ENCODE measurements around the gene SHTN1.

The SHTN1 gene

GRCh38 chr10:117005026-117005526, at the start of gene SHTN1:
Gene SHTN1, minus strand, starts transcription at chr10:117005187. Its CDS starts 108 bp downstream, at chr10:117005079.
- peak; percentile 19 for DNase-seq

- no peak for DNase-seq
Measured at GRCh38 chr10:117053482-117053881, 48.5 kb upstream of the SHTN1 start.

- DNase-seq: no peak
Measured at GRCh38 chr10:117047947-117048346, 43.0 kb upstream of the SHTN1 start.

GRCh38 chr10:117016266-117016665, 11.3 kb upstream of the SHTN1 start:
- DNase-seq: no peak

GRCh38 chr10:117014835-117015234, 9.8 kb upstream of the SHTN1 start:
- no peak for DNase-seq

- DNase-seq: peak; percentile 9
Measured at GRCh38 chr10:117007080-117007479, 2.1 kb upstream of the SHTN1 start.

- no peak for DNase-seq
Measured at GRCh38 chr10:117005527-117006055, 604 bp upstream of the SHTN1 start.

GRCh38 chr10:117004227-117005025, 561 bp downstream of the SHTN1 start:
- peak; percentile 9 for DNase-seq

- no peak for DNase-seq
Measured at GRCh38 chr10:117003336-117003735, 1.7 kb downstream of the SHTN1 start.

- no peak for DNase-seq
Measured at GRCh38 chr10:117002206-117002605, 2.8 kb downstream of the SHTN1 start.

GRCh38 chr10:117001144-117001543, 3.8 kb downstream of the SHTN1 start:
- DNase-seq: no peak

GRCh38 chr10:117000580-117000979, 4.4 kb downstream of the SHTN1 start:
- no peak for DNase-seq

GRCh38 chr10:116998172-116998571, 6.8 kb downstream of the SHTN1 start:
- DNase-seq: no peak

- DNase-seq: no peak
Measured at GRCh38 chr10:116997015-116997414, 8.0 kb downstream of the SHTN1 start.

GRCh38 chr10:116995648-116996047, 9.3 kb downstream of the SHTN1 start:
- no peak for DNase-seq

GRCh38 chr10:116994113-116994890, 10.7 kb downstream of the SHTN1 start:
- no peak for DNase-seq

GRCh38 chr10:116993610-116994009, 11.4 kb downstream of the SHTN1 start:
- no peak for DNase-seq

- no peak for DNase-seq
Measured at GRCh38 chr10:116992183-116992582, 12.8 kb downstream of the SHTN1 start.

GRCh38 chr10:116990276-116990800, 14.6 kb downstream of the SHTN1 start:
- no peak for DNase-seq

GRCh38 chr10:116989439-116989838, 15.5 kb downstream of the SHTN1 start:
- no peak for DNase-seq

GRCh38 chr10:116988311-116988710, 16.7 kb downstream of the SHTN1 start:
- DNase-seq: no peak

- DNase-seq: no peak
Measured at GRCh38 chr10:116985611-116986010, 19.4 kb downstream of the SHTN1 start.

Measured in hematopoietic multipotent progenitor cell treated with erythropoietin and hydrocortisone succinate and interleukin-3 and kit ligand, for 8 days (in vitro differentiated cells).